ENCODE results near the gene TCP11L1. TPM values are rescaled to one million over a fixed set of nuclear protein-coding genes. Genes with fewer than 3 reads are reported as not detected.

TCP11L1 gene
- total RNA-seq, 1 experiment from 2014 or later, result 16.8 TPM

DNA sequence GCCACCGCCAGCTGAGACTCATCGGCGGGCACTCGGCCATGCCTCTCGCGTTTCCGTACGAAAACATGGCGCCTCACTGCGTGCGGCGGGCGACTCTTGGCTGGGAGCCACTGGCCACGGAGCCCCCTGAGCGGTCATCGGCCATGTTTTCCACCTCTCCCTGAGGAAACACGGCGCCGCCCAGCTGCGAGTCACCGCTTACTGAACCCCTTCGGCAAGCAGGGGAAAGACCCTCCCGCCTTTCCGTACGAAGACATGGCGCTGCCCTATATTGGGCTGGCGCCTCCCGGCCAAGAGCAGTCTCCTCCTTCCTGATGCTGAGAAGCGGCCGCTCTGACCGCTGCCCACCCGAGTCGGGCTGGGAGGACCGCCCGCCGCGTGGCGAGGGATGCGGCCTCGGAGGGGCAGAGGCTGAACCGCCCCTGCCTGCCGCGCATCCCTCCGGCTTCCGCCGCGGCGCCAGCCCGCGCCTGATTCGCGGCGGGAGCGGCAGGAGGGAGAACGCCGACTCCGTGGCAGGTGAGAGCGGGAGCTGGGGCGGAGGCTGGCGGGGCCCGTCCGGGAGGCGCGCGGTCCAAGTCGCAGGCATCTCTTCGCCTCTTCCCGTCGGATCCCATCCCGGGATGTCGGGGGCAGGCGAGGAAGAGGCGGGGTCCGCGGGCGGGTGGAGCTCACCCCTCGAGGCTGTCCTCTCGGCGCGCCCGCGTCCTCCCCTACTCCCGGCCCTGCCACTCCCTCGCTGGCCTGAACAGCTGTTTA lies at the start of gene TCP11L1 (continued):
- TF ChIP-seq, protein P1, sequence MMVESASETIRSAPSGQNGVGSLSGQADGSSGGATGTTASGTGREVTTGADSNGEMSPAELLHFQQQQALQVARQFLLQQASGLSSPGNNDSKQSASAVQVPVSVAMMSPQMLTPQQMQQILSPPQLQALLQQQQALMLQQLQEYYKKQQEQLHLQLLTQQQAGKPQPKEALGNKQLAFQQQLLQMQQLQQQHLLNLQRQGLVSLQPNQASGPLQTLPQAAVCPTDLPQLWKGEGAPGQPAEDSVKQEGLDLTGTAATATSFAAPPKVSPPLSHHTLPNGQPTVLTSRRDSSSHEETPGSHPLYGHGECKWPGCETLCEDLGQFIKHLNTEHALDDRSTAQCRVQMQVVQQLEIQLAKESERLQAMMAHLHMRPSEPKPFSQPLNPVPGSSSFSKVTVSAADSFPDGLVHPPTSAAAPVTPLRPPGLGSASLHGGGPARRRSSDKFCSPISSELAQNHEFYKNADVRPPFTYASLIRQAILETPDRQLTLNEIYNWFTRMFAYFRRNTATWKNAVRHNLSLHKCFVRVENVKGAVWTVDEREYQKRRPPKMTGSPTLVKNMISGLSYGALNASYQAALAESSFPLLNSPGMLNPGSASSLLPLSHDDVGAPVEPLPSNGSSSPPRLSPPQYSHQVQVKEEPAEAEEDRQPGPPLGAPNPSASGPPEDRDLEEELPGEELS (CRISPR knock-in tag; IDR thresholded peaks at IDR 0.05), result peak; percentile 50; the same call in 1 of the 2 replicates
- TF ChIP-seq, protein P2, sequence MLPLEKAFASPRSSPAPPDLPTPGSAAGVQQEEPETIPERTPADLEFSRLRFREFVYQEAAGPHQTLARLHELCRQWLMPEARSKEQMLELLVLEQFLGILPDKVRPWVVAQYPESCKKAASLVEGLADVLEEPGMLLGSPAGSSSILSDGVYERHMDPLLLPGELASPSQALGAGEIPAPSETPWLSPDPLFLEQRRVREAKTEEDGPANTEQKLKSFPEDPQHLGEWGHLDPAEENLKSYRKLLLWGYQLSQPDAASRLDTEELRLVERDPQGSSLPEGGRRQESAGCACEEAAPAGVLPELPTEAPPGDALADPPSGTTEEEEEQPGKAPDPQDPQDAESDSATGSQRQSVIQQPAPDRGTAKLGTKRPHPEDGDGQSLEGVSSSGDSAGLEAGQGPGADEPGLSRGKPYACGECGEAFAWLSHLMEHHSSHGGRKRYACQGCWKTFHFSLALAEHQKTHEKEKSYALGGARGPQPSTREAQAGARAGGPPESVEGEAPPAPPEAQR (CRISPR knock-in tag; IDR thresholded peaks at IDR 0.05), result no peak
- TF ChIP-seq, protein P3, sequence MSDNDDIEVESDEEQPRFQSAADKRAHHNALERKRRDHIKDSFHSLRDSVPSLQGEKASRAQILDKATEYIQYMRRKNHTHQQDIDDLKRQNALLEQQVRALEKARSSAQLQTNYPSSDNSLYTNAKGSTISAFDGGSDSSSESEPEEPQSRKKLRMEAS (CRISPR knock-in tag; IDR thresholded peaks at IDR 0.05), result peak; percentile 78; the same call in 1 of the 2 replicates
- TF ChIP-seq, protein P4, sequence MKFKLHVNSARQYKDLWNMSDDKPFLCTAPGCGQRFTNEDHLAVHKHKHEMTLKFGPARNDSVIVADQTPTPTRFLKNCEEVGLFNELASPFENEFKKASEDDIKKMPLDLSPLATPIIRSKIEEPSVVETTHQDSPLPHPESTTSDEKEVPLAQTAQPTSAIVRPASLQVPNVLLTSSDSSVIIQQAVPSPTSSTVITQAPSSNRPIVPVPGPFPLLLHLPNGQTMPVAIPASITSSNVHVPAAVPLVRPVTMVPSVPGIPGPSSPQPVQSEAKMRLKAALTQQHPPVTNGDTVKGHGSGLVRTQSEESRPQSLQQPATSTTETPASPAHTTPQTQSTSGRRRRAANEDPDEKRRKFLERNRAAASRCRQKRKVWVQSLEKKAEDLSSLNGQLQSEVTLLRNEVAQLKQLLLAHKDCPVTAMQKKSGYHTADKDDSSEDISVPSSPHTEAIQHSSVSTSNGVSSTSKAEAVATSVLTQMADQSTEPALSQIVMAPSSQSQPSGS (CRISPR knock-in tag; IDR thresholded peaks at IDR 0.05; ENCODE audit: borderline replicate concordance, low read depth), result no peak
- TF ChIP-seq NR3C1 (CRISPR knock-in tag; conservative IDR thresholded peaks at IDR 0.05; ENCODE audit: low read depth) (no peak), JUN (CRISPR knock-in tag; IDR thresholded peaks at IDR 0.05) (0 out of 2 replicates have a peak, but pooled peaks have one; percentile 14), TEAD1 (CRISPR knock-in tag; IDR thresholded peaks at IDR 0.05) (no peak)
- TF ChIP-seq, protein P5, sequence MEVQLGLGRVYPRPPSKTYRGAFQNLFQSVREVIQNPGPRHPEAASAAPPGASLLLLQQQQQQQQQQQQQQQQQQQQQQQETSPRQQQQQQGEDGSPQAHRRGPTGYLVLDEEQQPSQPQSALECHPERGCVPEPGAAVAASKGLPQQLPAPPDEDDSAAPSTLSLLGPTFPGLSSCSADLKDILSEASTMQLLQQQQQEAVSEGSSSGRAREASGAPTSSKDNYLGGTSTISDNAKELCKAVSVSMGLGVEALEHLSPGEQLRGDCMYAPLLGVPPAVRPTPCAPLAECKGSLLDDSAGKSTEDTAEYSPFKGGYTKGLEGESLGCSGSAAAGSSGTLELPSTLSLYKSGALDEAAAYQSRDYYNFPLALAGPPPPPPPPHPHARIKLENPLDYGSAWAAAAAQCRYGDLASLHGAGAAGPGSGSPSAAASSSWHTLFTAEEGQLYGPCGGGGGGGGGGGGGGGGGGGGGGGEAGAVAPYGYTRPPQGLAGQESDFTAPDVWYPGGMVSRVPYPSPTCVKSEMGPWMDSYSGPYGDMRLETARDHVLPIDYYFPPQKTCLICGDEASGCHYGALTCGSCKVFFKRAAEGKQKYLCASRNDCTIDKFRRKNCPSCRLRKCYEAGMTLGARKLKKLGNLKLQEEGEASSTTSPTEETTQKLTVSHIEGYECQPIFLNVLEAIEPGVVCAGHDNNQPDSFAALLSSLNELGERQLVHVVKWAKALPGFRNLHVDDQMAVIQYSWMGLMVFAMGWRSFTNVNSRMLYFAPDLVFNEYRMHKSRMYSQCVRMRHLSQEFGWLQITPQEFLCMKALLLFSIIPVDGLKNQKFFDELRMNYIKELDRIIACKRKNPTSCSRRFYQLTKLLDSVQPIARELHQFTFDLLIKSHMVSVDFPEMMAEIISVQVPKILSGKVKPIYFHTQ (CRISPR knock-in tag; IDR thresholded peaks at IDR 0.05), result no peak
- TF ChIP-seq, protein P6, sequence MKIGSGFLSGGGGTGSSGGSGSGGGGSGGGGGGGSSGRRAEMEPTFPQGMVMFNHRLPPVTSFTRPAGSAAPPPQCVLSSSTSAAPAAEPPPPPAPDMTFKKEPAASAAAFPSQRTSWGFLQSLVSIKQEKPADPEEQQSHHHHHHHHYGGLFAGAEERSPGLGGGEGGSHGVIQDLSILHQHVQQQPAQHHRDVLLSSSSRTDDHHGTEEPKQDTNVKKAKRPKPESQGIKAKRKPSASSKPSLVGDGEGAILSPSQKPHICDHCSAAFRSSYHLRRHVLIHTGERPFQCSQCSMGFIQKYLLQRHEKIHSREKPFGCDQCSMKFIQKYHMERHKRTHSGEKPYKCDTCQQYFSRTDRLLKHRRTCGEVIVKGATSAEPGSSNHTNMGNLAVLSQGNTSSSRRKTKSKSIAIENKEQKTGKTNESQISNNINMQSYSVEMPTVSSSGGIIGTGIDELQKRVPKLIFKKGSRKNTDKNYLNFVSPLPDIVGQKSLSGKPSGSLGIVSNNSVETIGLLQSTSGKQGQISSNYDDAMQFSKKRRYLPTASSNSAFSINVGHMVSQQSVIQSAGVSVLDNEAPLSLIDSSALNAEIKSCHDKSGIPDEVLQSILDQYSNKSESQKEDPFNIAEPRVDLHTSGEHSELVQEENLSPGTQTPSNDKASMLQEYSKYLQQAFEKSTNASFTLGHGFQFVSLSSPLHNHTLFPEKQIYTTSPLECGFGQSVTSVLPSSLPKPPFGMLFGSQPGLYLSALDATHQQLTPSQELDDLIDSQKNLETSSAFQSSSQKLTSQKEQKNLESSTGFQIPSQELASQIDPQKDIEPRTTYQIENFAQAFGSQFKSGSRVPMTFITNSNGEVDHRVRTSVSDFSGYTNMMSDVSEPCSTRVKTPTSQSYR (CRISPR knock-in tag; IDR thresholded peaks at IDR 0.05), result no peak
- TF ChIP-seq, protein P7, sequence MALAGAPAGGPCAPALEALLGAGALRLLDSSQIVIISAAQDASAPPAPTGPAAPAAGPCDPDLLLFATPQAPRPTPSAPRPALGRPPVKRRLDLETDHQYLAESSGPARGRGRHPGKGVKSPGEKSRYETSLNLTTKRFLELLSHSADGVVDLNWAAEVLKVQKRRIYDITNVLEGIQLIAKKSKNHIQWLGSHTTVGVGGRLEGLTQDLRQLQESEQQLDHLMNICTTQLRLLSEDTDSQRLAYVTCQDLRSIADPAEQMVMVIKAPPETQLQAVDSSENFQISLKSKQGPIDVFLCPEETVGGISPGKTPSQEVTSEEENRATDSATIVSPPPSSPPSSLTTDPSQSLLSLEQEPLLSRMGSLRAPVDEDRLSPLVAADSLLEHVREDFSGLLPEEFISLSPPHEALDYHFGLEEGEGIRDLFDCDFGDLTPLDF (CRISPR knock-in tag; IDR thresholded peaks at IDR 0.05), result peak; percentile 26; the same call in 1 of the 2 replicates

DNA sequence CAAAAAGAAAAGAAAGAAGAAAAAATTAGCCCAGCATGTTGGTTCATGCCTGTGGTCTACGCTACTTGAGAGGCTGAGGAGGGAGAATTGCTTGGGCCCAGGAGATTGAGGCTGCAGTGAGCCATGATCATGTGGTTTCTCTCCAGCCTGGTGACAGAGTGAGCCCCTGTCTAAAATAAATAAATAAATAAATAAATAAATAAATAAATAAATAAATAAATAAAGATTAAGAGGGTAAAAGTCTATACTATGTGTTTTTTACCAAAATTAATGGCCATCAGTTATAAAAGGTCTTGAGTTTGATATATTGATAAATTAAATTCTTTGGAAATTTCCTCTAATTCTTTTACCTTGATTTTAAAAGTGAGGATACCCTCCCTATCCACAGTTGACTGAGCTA lies 48.9 kb upstream of the TCP11L1 start:
- Mint-ChIP-seq H3K4me1 (peaks cover 4% of the 10 kb centered on the region; the same call in 1 of the 2 replicates), H3K9me3 (peaks cover 22% of the 10 kb centered on the region), H3K27ac (no peak overlapping the region), H3K27me3 (ENCODE audit: low read depth) (peaks cover 2% of the 10 kb centered on the region; the same call in 1 of the 2 replicates), H3K36me3 (no peaks in the 10 kb centered on the region), H3K4me3 (no peak overlapping the region)
- TF ChIP-seq ZNF317 (CRISPR knock-in tag; IDR thresholded peaks at IDR 0.05; ENCODE audit: borderline replicate concordance, low read depth), result no peak
- no peak for TF ChIP-seq MXD4 (CRISPR knock-in tag; IDR thresholded peaks at IDR 0.05; ENCODE audit: borderline replicate concordance)
- TF ChIP-seq OVOL2 (CRISPR knock-in tag; IDR thresholded peaks at IDR 0.05; ENCODE audit: borderline replicate concordance), result no peak
- TF ChIP-seq, protein P8, sequence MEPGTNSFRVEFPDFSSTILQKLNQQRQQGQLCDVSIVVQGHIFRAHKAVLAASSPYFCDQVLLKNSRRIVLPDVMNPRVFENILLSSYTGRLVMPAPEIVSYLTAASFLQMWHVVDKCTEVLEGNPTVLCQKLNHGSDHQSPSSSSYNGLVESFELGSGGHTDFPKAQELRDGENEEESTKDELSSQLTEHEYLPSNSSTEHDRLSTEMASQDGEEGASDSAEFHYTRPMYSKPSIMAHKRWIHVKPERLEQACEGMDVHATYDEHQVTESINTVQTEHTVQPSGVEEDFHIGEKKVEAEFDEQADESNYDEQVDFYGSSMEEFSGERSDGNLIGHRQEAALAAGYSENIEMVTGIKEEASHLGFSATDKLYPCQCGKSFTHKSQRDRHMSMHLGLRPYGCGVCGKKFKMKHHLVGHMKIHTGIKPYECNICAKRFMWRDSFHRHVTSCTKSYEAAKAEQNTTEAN (CRISPR knock-in tag; IDR thresholded peaks at IDR 0.05), result no peak
- TF ChIP-seq, protein P9, sequence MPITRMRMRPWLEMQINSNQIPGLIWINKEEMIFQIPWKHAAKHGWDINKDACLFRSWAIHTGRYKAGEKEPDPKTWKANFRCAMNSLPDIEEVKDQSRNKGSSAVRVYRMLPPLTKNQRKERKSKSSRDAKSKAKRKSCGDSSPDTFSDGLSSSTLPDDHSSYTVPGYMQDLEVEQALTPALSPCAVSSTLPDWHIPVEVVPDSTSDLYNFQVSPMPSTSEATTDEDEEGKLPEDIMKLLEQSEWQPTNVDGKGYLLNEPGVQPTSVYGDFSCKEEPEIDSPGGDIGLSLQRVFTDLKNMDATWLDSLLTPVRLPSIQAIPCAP (CRISPR knock-in tag; IDR thresholded peaks at IDR 0.05), result no peak
- TF ChIP-seq NR2C2 (CRISPR knock-in tag; IDR thresholded peaks at IDR 0.05), result no peak
- TF ChIP-seq MYBL2 (CRISPR knock-in tag; IDR thresholded peaks at IDR 0.05), result no peak
- ATAC-seq (no peak), DNase-seq (ENCODE audit: low spot score) (no peak)
- ChIA-PET POLR2A (no interaction called here), CTCF (no interaction called here)

All from WTC11 (cell line).